NCI-H2196 treated with DMSO at 0.1 percent for 48 hours (cell line): ENCODE measurements around the gene TMEM18.

Experiments used
- DNase-seq: peaks from one replicate; lab custom pipeline; 2025; ENCODE audit not compliant: unreplicated experiment; lab: John Stamatoyannopoulos, UW

Gene TMEM18

DNA sequence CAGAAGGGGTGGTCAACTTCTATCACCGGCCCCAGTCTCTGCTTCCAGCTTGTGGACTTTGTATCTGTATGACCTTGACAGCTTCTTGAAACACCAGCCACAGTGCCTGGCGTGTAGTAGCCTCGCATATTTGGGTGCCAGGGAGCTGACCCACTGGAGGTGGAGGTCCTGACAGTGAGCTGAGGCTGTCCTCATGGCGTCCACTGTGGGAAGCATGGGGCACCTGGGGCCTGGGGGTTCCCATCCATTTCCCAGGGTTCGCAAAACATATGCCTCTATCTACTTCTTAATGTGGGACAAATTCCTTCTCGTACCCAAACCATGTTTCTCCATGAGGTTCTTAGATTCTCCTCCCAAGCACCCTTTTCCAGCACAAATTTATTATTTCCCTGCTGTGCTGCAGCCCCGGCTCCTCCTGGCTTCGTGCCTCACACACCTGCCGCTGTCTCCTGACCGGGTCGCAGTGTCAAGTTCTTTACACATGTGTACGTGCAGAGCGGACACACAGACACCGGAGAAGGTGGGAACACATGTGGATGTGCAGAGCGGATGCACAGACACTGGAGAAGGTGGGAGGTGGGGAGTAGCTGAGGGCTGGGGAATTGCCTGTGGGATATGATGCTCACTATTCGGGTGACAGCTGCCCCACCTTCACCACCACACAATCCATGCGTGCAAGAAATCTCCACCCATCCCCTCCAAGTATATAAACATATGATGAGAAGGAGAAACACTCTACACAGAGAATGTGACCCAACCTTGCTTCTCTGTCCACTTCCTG is 23.4 kb downstream of the TMEM18 start:
- DNase-seq = no peak

DNA sequence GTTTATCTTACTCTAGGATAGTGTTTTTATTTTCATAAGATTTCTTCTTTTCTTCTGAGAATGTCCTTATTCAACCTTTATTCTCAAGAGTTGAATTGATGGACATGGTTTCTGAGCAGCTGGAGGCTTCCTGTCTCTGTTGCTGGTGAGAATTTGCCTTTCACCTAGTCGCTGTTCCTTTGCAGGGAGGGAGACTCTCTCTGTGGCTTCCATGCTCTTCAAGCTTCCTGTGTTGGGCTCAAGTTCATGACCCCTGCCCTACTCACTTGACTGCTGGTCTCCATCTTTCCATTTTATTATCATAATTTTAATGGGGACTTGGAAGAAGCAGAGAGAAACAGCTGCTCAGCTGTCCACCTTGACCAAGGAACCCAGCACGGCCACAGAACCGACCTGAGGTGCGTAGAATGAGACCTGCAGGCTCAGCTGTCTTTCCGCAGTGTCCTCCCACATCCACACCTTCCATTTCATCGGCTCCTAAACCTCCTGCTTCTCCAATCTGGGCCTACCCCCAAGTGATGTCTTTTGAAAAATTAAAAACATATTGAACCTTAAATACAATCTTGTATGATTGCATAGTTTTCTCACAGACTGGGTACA is 24.2 kb downstream of the TMEM18 start:
- no peak for DNase-seq

DNA sequence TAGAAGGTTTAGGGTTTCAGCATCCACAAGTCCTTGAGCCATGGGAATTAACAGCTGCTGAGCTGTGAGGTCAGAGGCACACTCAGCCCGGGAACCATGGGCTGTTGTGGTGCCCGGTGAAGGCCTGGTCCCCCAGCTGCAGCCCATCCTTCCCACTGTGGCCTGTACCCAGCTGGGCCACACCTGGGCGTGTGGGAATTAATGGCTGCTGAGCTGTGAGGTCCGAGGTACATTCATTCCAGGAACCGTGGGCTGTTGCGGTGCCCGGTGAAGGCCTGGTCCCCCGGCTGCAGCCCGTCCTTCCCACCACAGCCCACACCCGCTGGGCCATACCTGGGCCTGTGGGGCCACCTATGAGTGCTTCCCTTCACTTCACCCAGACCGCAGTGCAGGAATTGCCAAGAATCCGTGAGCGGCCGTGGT is 25.2 kb downstream of the TMEM18 start:
- DNase-seq = no peak

DNA sequence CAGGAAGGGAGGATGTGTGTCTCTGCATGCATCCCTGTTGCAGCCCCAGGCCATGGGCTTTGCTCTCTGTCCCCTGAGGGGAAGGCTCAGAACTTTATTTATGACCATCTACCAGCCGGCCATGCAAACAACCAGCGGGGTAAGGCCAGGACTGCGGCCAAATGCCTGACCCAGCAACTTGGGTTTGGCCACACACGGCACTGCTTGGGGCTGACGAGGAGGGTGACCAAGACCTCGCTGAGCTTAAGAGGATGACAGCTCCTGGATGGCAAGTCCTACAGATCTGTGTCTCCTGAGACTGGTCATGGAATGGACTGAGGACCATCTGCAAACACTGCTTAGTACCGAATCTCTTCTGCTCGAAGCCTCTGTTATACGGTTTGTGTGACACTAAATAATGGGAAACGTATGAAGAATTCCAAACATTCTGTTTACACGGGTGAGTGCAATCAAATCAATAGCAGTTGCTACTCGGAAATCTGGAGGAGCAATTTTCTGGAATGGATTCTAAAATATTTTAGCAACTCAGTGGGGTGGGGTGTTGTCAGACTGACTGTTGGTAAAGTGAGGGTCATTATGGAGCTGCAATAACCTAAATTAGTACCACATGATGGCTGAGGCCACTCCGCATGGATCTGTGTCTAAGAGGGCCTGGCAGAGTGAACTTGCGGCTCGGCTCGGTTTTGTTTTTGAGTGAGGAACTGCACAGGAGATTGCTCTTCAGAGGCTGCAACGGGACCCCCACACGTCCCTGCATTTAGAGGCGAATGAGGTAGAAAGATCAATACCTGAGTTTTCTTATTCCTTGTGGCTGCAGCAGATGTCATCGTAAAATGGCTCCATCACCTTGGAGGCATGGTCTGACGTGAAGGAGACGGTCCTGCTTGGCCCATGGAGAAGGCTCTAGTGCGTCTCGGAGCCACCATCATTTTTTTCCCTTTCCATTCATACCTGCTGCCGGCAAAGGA is 26.6 kb downstream of the TMEM18 start:
- no peak for DNase-seq

DNA sequence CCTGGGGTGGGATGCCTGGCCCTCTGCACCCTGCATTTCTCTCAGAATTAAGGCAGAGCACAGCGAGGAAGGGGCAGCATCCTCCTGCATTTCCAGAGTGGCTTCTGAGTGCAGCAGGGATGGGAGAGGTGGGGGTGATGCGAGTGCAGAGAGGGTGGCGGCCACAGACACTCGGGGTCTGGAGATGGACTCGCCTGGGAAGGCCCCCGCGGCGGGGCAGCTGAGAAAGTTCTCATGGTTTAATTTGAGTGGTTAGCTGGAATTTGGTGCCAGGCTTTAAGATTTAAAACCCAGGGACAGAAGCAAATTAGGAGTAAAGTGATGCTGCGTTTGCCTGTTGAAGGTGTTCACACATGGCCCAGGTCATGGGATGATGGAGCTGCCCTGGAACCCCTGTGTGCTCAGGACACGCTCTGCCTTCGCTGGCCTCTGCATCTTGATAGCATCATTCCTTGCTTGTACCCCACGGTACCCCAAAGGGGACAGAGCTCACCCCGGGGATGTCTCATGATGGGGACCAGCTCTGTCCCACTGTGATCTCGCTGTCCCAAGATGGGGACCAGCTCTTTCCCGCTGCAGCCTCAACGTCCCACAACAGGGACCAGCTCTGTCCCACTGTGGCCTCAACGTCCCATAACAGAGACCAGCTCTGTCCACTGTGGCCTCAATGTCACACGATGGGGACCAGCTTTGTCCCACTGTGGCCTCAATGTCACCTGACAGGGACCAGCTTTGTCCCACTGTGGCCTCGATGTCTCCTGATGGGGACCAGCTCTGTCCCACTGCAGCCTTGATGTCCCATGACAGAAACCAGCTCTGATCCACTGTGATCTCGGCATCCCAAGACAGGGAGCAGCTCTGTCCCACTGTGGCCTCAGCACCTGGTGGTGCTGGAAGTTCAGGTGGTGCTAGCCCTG is 27.5 kb downstream of the TMEM18 start:
- DNase-seq = no peak

DNA sequence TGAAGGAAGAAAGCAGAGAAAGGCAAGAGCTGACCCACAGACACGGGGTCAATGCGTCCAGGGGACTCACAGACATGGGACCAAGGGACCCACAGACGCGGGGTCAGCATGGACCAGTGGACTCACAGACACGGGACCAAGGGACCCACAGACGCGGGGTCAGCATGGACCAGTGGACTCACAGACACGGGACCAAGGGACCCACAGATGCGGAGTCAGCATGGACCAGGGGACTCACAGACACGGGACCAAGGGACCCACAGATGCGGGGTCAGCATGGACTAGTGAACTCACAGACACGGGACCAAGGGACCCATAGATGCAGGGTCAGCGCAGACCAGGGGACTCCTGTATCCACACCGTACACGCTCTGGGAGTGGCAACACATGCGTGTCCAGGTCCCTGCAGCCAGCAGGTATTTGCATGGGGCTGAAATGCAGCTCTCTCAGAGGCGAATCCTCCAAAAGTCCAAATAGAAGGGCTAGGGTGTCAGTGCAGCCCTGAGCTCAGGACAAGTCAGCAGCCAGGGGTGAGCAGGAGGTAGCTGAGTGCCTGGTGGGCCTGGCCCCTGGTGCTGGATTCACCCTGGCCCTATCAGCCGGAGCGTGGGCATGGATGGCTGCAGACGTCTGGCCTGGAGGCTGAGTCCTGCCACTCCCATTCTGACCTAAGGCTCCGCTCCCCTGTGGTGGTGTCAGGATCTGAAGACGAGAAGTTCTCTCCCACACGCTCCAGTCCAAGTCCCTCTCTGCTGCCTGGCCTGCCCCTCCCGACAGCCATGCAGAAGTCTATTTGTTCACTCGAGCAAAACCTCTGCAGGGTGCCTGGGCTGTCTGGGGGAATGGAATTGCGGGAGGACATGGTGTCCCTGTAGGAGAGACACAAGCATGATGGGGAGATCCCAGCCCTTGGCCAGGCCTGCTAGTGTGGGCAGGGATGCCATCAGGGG is 28.5 kb downstream of the TMEM18 start:
- no peak for DNase-seq

DNA sequence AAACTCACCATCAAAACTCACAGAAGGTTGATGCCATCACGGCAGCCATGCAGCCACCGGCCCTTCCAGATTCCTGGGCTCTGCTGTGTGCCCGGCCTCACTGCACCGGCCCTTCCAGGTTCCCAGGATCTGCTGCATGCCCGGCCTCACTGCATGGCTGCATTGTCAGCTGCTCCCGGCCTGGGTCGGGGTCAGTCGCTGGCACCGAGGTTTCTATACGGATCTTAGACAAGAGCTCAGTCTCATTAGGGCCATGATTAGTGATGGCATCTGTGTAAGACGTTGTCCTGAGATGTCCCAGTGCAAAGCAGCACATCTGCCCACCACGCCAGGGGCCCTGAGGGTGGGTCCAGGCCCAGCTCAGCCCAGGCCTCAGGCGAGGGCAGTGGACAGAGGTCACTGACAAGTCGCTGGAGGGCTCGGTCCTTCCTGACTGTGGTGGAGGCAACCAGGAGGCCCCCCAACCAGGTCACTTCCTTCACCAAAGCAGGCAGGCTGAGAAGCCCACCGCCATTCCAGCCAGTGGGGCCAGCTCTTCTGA is 29.4 kb downstream of the TMEM18 start:
- no peak for DNase-seq

DNA sequence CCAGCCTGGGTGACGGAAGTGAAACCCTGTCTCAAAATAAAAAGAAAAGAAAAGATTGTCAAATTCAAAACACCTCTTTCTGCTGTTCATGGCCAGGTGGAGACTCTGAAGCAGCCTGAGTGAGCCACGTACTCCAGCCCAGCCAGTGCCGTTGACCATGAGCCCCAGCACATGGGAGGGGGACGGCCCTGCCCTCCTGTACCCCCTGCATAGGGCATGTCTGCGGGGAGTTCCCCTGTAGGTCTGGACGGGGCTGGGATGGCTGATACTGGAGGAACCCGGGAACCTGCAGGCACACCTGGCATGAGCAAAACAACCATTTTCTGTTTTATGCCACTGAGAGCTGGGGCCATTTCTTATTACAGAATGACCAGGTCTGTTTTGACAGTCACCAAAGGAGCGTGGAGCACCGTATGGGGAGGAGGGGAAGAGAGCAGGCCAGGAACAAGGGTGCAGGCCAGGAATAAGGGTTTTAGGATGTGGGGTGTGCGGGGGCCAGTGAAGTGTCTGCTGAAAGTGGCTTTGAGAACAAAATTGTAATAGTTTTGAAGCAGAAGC is 30.1 kb downstream of the TMEM18 start:
- no peak for DNase-seq

DNA sequence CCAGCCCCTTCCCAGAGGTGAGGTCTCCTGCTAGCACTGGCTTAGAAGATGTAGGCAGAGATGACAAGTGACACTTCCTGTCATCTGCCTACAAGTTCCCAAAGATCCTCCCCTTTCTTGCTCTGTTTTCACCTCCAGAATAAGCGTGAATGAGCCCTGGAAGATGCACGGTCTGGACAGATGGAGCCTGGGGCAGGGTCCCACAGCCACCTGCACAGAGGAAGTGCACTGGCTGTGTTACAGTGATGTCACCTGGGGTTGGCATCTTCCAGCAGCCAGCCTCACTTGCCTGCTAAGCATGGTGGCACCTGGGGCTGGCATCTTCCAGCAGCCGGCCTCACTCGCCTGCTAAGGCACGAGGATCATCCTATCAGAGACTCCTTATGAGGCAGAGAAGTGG is 32.3 kb downstream of the TMEM18 start:
- DNase-seq = no peak

DNA sequence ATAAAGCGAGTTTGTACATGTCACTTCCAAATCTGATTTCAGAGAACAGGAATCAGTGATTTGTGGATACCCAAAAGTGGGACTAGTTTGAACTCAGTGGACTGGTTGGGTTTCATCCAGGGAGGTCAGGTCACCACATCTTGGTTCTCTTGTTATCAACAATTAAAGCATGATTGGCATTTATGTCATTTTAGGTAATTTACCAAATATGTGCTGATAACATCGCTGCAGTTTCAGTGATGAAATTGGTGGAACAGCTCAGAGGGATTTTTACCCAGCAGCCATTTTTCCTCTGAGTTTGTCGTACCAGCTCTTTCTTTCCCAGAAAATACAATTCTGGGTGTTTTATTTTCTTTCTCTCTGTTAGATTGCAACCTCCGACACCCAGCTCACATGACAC is 33.4 kb downstream of the TMEM18 start:
- no peak for DNase-seq

DNA sequence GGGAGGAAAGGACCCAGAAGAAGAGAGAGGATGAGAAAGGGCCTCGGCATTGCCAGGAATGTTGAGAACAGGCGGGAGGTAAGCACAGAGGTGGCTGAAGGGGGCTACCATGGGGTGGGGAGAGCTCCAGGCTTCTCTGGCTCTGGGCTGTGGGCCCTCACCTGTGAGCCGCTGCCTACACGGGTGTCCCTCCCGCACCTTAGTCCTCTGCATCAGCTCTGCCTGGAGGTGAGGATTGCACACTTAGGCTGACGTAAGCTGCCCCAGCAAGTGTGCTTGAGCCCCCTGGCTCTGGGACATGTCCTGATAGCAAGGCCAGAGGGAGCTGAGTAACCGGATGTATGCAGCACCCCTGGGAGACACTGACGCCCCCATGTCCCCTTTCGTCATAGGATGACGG is 33.9 kb downstream of the TMEM18 start:
- no peak for DNase-seq

DNA sequence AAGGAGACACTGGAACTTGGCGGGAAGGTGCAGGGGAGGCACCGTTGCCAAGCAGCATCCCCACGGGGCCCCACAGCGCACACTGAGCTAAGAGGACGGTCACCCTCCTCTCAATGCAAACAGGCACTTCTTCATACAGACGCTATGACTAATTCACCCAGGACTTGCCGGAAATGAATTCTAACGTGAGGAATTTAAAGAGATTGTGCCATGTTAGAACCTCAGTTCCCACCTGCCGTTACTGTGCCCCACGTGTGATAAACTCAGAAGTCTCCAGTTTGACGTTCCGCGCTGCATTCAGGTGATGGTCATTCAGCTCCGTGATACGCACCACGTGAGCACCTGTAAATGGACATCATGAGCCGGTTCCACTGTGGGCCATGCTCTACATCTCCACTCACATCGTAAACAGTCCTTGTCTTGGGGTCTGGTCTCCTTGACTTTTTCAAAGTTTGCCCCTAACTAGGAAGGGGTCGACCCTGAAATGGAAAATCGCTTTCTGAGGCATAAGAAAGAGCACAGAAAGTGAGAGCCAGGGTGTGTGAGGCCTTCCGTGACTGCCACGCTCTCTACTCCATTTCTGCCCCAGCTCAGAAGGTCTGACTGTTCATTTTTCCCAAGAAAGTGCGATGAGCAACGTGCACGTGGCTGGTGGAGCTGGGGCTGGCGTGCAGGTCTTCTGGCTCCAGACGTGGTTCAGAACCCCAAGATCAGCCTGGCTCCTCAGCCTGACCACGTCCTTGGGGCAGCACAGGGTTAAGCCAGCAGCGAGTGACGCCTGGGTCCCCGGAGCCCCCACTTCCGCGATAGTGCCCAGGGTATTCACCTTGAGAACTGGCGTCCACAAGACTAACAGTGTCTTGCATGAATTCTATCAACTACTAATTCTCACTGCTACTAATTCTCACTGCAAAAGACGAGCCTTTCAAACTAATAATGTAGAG is 35.1 kb downstream of the TMEM18 start:
- DNase-seq = no peak

DNA sequence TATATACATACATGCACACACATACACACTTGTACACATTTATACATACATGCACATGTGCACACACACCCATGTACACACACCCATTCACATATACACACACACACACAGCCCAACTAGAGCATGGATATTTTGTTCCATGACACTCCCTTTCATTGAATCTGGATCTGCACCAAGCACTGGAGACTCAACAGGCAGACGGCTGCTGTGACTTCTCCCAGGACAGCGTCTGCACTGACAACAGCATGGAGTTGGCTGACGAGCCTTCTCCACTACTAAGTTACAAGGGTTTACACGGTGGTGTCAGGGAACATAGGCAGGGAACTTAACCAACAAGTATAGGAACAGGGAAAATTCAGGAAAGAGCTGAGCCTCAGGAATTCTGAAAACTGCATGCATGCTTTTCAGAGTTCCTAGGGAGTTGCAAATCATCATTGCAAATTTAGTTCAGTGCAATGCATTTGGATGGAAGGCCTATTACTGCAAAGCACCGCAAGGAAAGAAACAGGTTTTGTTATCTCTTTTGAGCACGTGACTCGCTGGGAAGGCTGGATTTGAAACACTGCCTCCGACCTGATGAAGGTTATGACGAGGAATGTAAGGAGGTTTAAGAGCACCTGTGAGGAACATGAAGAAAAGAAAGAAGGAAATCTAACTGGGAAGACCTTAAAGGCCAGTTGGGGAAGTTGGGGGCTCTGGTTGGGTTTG is 35.9 kb downstream of the TMEM18 start:
- DNase-seq = no peak

DNA sequence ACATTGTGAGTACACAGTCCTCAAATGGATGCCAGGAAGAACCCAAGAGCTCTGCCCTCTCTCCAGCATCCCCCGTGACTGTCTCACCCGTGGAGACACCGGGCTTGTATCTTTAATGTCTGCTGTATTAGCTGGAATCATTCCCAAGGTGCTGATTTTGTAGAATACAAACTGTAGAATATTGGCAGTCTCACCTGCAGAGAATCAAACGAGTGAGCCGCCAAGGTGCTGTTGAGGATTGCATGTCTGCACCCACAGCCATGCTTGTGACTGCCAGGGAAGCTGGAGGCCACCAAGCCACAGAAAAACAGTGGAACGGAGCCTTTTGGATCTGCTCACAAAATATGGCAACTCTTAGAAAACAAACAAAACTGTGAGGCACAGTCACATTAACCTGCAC is 37.5 kb downstream of the TMEM18 start:
- no peak for DNase-seq

DNA sequence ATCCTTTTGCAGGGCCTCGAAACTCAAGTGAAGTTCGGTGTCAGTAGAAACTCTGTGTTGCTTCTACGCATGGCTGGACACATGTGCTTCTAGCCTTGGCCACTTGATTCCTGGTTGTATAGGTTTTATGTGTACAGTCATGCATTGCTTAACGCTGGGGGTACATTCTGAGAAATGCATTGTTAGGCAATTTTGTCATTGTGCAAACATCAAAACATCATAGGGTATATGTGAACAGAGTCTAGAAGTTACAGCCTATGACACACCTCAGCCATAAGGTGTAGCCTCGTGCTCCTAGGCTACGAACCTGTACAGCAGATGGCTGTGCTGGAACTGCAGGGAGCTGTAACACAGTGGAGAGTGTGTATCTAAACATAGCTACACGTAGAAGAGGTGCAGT is 39.4 kb downstream of the TMEM18 start:
- no peak for DNase-seq

DNA sequence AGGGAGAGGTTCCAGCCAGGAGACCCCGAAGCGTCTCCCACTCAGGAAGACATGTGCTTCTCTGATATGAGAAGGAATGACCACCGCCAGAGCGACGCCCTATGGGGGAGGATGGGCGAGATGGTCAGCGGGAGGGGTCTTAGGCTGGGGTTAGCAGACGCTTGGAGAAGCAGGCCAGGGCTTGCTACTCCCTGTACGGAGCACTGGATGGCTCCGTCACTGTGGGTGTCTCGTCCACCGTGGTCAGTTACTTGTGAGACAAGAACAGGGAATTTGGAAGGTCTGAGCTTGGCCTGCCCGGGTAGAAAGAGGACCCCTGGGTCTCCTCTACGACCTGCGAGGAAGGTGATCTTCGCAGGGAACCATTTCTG is 39.8 kb downstream of the TMEM18 start:
- DNase-seq = no peak

DNA sequence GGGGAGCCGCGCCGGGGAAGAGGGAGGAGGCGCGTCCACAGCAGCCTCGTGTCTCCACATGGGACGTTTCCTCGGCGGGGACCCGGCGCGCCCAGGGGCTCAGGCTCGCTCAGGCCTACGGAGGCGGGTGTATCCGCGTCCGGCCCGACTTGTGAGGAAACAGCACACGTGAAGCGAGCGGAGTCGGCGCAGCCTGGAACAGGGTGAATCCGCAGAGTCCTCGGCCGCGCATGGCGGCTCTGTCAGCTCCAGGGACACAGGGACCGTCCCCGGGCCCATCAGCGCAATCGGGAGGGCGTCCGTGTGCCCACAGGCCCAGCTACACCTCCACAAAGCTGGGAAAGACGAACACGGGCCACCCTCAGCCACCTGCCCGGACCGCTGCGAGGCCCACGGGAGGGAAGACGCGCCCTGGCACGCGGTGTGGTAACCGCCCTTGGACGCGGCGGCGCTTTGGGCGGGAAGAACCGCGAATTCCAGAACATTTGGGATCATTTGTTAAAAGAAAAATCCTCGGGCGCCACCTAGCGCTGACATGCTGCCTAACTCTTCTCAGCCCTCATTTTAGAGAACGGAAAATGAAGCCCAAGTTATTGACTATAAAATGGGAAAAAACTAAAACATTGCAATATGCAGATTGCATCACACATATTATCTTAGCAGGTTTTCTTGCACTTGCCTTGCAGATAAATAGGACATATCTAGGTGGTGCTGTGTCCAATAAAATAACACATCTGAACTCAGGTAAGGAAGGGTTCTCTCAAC is 40.4 kb downstream of the TMEM18 start:
- DNase-seq = peak; percentile 21
